Dendritic cell treated with granulocyte-macrophage colony-stimulating factor and Interleukin-4, amounts not matched to agents 40 ng/mL and 50 ng/mL, for 4 days (primary cell): Measurements from ENCODE around the gene PPP2R2D.

ENCODE experiments used
- H3K27ac Mint-ChIP-seq: one replicate; pipeline ENCODE4 v1.8.0; 2022; ENCODE audit warnings: mild to moderate bottlenecking, mixed read lengths
- H3K27me3 Mint-ChIP-seq: one replicate; pipeline ENCODE4 v1.8.0; 2022; ENCODE audit warnings: mild to moderate bottlenecking, mixed read lengths
- H3K36me3 Mint-ChIP-seq: one replicate; pipeline ENCODE4 v1.8.0; 2022; ENCODE audit warnings: low read depth, mixed read lengths
- H3K4me1 Mint-ChIP-seq: one replicate; pipeline ENCODE4 v1.8.0; 2022; ENCODE audit warnings: low read depth, mixed read lengths
- H3K4me3 Mint-ChIP-seq: one replicate; pipeline ENCODE4 v1.8.0; 2022; ENCODE audit warnings: mild to moderate bottlenecking, moderate library complexity, mixed read lengths
- H3K9me3 Mint-ChIP-seq: one replicate; pipeline ENCODE4 v1.8.0; 2022; ENCODE audit warnings: mixed read lengths
- intact Hi-C: fragments of 100-400 bp; cut with micrococcal nuclease; formaldehyde crosslinking; loops from one replicate; pipeline ENCODE4 v1.15.0; 2022

PPP2R2D gene

GRCh38 chr10:131890276-131891195 is 10.3 kb upstream of the PPP2R2D start:
- no peaks in the 10 kb centered on the region for H3K4me1 Mint-ChIP-seq
- H3K27ac Mint-ChIP-seq = no peak overlapping the region
- no peaks in the 10 kb centered on the region for H3K36me3 Mint-ChIP-seq
- intact Hi-C loops = no loop called here
- H3K27me3 Mint-ChIP-seq = peaks cover 8% of the 10 kb centered on the region
- no peak overlapping the region for H3K4me3 Mint-ChIP-seq
- no peaks in the 10 kb centered on the region for H3K9me3 Mint-ChIP-seq

- Mint-ChIP-seq H3K4me3 (no peak overlapping the region), H3K4me1 (no peaks in the 10 kb centered on the region), H3K27me3 (peaks cover 8% of the 10 kb centered on the region), H3K36me3 (no peaks in the 10 kb centered on the region), H3K27ac (no peak overlapping the region), H3K9me3 (no peaks in the 10 kb centered on the region)
- intact Hi-C loops = no loop called here
Observed at GRCh38 chr10:131891196-131891928, 9.4 kb upstream of the PPP2R2D start.

- intact Hi-C loops = no loop called here
- Mint-ChIP-seq H3K27me3 (peaks cover 8% of the 10 kb centered on the region), H3K4me1 (no peaks in the 10 kb centered on the region), H3K27ac (no peak overlapping the region), H3K4me3 (no peak overlapping the region), H3K36me3 (no peaks in the 10 kb centered on the region), H3K9me3 (no peaks in the 10 kb centered on the region)
Observed at GRCh38 chr10:131891929-131892805, 8.6 kb upstream of the PPP2R2D start.

- no peak overlapping the region for H3K27ac Mint-ChIP-seq
- H3K36me3 Mint-ChIP-seq = no peaks in the 10 kb centered on the region
- H3K4me1 Mint-ChIP-seq = no peaks in the 10 kb centered on the region
- peaks cover 10% of the 10 kb centered on the region for H3K27me3 Mint-ChIP-seq
- no peaks in the 10 kb centered on the region for H3K9me3 Mint-ChIP-seq
- intact Hi-C loops = no loop called here
- H3K4me3 Mint-ChIP-seq = no peak overlapping the region
Observed at GRCh38 chr10:131892806-131893675, 7.8 kb upstream of the PPP2R2D start.

GRCh38 chr10:131895116-131895515 is 5.7 kb upstream of the PPP2R2D start:
- Mint-ChIP-seq H3K4me1 (peaks cover 8% of the 10 kb centered on the region), H3K27ac (no peak overlapping the region), H3K27me3 (peaks cover 27% of the 10 kb centered on the region), H3K36me3 (no peaks in the 10 kb centered on the region), H3K4me3 (no peak overlapping the region), H3K9me3 (no peaks in the 10 kb centered on the region)
- intact Hi-C loops = no loop called here

- Mint-ChIP-seq H3K4me1 (peaks cover 10% of the 10 kb centered on the region), H3K9me3 (no peaks in the 10 kb centered on the region), H3K4me3 (no peak overlapping the region), H3K27me3 (peaks cover 24% of the 10 kb centered on the region), H3K27ac (no peak overlapping the region), H3K36me3 (no peaks in the 10 kb centered on the region)
- intact Hi-C loops = no loop called here
Observed at GRCh38 chr10:131896403-131896802, 4.4 kb upstream of the PPP2R2D start.

GRCh38 chr10:131897297-131897899 is 3.4 kb upstream of the PPP2R2D start:
- peaks cover 20% of the 10 kb centered on the region for H3K27me3 Mint-ChIP-seq
- intact Hi-C loops = no loop called here
- H3K4me3 Mint-ChIP-seq = no peak overlapping the region
- no peaks in the 10 kb centered on the region for H3K9me3 Mint-ChIP-seq
- H3K36me3 Mint-ChIP-seq = no peaks in the 10 kb centered on the region
- H3K4me1 Mint-ChIP-seq = peaks cover 17% of the 10 kb centered on the region
- no peak overlapping the region for H3K27ac Mint-ChIP-seq

GRCh38 chr10:131898061-131898460 is 2.7 kb upstream of the PPP2R2D start:
- intact Hi-C loops = no loop called here
- no peak overlapping the region for H3K27ac Mint-ChIP-seq
- no peak overlapping the region for H3K4me3 Mint-ChIP-seq
- H3K27me3 Mint-ChIP-seq = peaks cover 20% of the 10 kb centered on the region
- peaks cover 22% of the 10 kb centered on the region for H3K4me1 Mint-ChIP-seq
- no peaks in the 10 kb centered on the region for H3K36me3 Mint-ChIP-seq
- no peaks in the 10 kb centered on the region for H3K9me3 Mint-ChIP-seq

- intact Hi-C loops = no loop called here
- no peaks in the 10 kb centered on the region for H3K9me3 Mint-ChIP-seq
- H3K27me3 Mint-ChIP-seq = peaks cover 20% of the 10 kb centered on the region
- no peak overlapping the region for H3K4me3 Mint-ChIP-seq
- no peak overlapping the region for H3K27ac Mint-ChIP-seq
- H3K4me1 Mint-ChIP-seq = peaks cover 25% of the 10 kb centered on the region
- peaks cover 4% of the 10 kb centered on the region for H3K36me3 Mint-ChIP-seq
Observed at GRCh38 chr10:131898713-131899112, 2.1 kb upstream of the PPP2R2D start.

- Mint-ChIP-seq H3K36me3 (peaks cover 9% of the 10 kb centered on the region), H3K4me1 (peaks cover 30% of the 10 kb centered on the region), H3K9me3 (no peaks in the 10 kb centered on the region), H3K27ac (no peak overlapping the region), H3K4me3 (no peak overlapping the region), H3K27me3 (peaks cover 20% of the 10 kb centered on the region)
- intact Hi-C loops = no loop called here
Observed at GRCh38 chr10:131899116-131899690, 1.6 kb upstream of the PPP2R2D start.

GRCh38 chr10:131899695-131900349 is 986 bp upstream of the PPP2R2D start:
- H3K36me3 Mint-ChIP-seq = peaks cover 13% of the 10 kb centered on the region
- H3K27ac Mint-ChIP-seq = peak overlapping the region; percentile 79
- H3K4me3 Mint-ChIP-seq = peak overlapping the region; percentile 78
- no peaks in the 10 kb centered on the region for H3K9me3 Mint-ChIP-seq
- intact Hi-C loops = loop anchor here (5.0 kb wide), 1 partner anchor 122 kb away; no protein-coding TSS in a partner anchor
- H3K4me1 Mint-ChIP-seq = peaks cover 36% of the 10 kb centered on the region
- peaks cover 20% of the 10 kb centered on the region for H3K27me3 Mint-ChIP-seq
